ENCODE data around the gene ARHGAP26.

DNA sequence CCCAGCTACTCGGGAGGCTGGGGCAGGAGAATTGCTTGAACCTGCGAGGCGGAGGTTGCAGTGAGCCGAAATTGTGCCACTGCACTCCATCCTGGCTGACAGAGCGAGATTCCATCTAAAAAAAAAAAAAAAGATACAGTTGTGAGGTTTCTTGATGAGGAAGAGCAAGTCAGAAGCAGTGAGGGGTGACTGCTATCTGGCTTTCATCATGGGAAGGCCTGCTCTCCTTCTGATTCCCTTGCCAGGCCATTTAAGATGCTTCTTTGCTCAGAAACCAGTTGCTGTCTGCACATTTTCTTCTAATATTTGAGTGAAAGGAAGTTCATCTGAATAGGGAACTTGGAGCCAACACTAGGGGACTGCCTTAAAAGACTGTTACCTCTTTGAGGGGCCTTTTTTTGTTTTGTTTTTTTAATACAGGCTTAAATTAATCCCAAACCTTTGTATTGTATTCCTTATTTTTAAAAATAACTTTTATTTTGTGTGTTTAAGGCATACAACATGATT, 201.9 kb downstream of the ARHGAP26 start:
- TF ChIP-seq SUZ12 (IDR thresholded peaks at IDR 0.05; ENCODE audit: extremely low read depth, insufficient read depth, insufficient read length) (no peak), YY1 (IDR thresholded peaks at IDR 0.05; ENCODE audit: insufficient read depth, insufficient read length) (no peak)

Measured in NT2/D1 (cell line).